GM03348 (cell line): ENCODE measurements around the gene PPP1R13B.
"Not testable (repeated sequence)": the region's sequence is repeated elsewhere in the genome, so short reads cannot be mapped to it uniquely, and the experiment has no call there.

Experiments used
- DNase-seq: peaks from one replicate; pipeline ENCODE4 v3.0.0; 2012; ENCODE audit warnings: low spot score

The PPP1R13B gene, protein sequence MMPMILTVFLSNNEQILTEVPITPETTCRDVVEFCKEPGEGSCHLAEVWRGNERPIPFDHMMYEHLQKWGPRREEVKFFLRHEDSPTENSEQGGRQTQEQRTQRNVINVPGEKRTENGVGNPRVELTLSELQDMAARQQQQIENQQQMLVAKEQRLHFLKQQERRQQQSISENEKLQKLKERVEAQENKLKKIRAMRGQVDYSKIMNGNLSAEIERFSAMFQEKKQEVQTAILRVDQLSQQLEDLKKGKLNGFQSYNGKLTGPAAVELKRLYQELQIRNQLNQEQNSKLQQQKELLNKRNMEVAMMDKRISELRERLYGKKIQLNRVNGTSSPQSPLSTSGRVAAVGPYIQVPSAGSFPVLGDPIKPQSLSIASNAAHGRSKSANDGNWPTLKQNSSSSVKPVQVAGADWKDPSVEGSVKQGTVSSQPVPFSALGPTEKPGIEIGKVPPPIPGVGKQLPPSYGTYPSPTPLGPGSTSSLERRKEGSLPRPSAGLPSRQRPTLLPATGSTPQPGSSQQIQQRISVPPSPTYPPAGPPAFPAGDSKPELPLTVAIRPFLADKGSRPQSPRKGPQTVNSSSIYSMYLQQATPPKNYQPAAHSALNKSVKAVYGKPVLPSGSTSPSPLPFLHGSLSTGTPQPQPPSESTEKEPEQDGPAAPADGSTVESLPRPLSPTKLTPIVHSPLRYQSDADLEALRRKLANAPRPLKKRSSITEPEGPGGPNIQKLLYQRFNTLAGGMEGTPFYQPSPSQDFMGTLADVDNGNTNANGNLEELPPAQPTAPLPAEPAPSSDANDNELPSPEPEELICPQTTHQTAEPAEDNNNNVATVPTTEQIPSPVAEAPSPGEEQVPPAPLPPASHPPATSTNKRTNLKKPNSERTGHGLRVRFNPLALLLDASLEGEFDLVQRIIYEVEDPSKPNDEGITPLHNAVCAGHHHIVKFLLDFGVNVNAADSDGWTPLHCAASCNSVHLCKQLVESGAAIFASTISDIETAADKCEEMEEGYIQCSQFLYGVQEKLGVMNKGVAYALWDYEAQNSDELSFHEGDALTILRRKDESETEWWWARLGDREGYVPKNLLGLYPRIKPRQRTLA

DNA sequence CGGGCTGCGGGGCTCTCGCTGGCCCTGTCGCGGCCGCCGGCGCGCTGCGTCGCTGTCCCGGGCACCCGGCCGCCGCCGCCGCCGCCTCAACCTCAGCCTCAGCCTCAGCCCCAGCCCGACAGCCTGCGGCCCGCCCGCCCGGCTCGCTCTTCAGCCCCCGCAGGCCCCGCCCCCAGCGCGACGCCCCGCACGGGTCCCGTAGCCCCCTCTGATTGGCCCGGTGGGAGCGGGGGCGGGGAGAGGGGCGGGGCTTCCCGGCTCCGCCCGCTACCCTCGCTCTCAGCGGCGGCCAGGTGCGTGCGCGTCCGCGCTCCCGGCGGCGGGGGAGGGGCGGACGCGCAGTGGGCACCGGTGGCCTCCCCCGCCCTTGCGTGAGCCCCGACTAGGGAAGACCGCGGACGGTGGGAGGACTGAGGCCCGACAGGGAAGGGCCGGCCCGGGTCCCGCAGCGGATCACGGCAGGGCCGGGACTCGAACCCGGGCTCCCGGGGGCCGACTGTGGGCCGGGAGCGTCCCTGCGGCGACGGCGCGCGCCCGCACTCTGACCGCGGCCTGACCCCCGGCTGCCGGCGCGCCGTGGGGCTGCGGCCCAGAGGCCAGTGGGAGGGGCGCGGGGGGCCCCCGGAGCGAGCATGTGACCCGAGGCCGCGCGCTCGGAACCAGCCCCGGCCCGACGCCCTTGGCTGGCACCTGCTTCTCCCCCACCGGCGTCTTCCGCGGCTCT is at the start of gene PPP1R13B:
Gene PPP1R13B, minus strand, starts transcription at position 125 of the 724 bp plus-strand sequence. CDS start 268 bp downstream, outside the sequence.
- DNase-seq: peak; percentile 100

DNA sequence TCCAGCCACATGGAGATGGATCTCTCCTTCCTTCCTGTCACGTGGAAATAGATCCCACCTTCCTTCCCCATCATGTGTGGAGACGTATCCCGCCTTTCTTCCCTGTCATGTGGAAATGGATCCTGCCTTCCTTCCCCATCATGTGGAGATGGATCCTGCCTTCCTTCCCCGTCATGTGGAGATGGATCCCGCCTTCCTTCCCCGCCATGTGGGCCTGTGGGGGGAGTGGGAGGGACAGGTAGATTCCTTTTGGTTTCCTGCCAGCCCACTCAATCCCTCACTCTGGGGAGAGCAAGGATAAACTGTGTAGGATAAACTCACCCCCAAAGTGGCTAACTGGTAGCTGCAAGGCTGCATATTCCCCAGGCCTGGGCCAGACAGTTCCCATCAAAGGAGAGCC is 49.2 kb upstream of the PPP1R13B start:
- no peak for DNase-seq

DNA sequence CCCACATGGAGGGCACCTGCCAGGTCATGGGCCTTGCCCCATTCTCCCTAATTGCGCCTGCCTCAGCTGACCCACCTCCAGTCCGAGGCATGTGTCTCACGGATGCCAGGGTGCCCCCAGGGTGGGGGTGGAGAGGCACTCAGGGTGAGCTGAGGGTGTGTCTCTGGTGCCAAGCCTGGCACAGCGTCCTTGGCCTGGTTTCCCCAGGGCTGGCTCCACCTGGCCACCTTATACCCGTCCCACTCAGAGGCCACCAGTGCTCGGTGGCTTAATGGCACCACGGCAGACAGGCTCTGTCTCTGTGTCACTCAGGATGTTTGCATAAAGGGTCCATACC is 47.3 kb upstream of the PPP1R13B start:
- no peak for DNase-seq

DNA sequence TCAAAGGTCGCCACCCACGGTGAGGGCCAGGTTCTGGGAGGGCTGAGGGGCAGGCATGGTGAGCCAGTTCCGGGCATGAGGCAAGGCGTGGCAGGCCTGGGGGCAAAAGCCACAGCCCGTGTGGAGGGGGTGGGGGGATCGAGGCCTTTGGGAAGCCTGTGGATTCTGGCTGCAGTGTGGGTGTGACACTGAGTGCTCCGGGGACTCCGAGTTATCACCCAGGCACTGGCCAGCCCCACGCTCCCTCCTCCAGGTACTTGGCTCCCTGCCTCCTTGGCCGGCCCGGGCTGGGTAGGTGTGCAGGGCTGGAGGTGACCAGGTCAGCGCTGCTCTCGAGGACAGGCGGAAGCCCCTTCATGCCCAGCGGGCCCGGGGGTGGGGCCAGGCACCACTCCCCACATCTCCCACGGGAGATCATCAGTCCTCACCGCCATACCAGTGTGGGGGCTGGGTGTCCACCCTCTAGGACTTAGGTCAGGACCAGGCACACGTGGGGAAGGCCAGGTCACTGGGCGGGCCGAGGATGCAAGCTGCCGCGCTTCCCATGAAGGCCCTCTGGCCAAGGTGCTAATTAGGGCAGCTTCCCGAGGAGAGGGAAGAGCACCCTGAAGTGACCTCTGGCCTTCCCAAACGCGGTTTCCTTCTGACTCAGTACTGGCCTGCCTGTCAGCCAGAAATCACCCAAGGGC is 46.8 kb upstream of the PPP1R13B start:
- DNase-seq: no peak

DNA sequence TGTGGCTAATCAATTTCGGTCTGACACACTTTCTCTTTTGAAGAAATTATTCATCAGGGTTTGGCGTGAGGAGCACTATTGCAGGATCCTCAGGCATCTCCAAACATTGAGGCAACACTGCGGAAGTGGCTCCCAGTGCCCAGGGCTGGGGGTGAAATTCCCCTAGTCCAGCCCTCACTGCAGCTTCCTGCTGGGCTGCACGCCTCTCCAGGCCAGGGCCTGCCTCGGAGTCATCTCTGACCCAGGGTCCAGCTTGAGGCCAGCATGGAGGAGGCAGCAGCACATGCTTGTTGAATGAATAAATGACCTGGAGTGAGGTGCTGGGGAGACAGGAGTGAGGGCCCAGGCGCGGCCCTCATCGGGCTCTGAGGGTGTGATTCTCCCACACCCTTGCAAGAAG is 44.9 kb upstream of the PPP1R13B start:
- no peak for DNase-seq

DNA sequence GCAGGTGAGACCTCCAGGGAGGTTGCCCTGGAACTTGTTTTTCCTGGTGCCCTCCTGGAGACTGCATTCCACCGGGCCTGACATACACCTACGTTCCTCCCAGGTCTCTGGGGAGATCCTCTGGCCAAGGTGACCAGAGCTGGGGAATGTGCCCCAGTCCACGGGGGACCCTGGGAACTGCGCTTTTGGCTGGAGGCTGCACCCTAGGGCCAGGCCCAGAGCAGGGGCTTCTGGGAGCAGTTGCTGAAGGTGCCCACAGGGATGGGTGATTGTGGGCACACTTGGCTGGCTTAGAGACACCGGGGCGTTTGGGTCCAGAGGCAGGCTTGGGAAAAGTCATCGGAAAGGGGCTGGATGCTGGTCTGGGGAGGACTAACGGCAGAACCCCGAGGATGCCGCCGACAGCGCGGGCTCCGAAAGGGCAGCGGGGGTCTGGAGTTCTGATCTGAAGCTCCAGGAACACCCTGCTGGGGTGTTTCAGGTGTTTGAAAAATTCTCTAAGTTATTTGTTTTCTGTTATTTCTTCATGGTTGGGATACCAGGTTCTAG is 44.4 kb upstream of the PPP1R13B start:
- DNase-seq: no peak

DNA sequence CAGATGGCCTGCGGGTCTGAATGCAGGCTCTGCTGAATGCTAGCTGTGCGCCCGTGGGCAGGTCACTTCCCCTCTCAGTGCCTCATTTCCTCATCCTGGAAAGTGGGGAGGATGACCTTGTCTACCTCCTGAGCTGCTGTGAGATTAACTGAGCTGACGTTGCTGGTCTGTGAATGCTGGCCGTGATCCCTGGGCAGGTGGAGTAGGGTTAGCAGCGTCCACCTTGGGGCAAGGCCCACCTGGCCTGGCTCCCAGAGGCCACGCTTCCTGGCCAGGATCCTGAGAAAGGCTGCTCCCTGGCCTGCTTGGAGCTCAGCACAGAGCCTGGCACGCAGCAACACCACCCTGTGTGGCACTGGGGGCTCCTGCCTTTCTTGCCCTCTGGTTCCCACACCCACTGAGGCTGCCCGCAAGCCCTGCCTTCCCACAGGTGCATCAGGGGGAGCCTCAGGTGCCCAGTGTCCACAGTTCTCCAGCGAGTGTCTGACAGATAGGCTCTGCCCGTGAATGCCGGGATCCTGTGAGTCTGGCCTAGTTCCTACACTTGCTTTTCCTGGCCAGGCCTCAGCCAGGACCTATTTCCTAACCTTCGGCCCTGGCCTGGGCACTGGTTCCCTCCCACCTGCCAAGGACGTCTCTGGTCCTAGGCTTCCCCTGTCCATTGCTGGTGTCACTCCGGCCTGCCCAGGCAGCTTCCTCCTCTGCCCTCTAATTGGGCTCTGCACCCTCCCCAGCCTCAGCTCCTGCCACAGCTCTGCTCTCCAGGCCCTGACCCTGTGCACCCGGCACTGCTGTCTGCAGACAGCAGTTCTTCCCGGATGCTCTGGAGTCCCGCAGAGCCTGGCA is 43.7 kb upstream of the PPP1R13B start:
- no peak for DNase-seq

DNA sequence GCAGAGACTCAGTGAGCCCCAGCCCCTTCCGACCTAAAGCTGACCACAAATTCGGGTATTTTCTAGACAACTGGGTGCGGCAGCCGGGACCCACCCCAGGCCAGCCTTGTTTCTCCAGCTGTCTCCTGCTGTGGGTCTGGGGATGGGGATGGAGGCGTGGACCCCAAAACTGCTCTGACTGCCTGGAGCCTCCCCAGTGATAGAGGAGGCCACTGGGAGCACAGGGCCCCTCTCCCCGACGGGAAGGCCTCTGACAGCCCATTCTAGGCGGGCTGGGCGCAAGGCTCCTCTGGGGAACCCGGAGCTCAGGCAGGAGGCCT is 42.6 kb upstream of the PPP1R13B start:
- no peak for DNase-seq

DNA sequence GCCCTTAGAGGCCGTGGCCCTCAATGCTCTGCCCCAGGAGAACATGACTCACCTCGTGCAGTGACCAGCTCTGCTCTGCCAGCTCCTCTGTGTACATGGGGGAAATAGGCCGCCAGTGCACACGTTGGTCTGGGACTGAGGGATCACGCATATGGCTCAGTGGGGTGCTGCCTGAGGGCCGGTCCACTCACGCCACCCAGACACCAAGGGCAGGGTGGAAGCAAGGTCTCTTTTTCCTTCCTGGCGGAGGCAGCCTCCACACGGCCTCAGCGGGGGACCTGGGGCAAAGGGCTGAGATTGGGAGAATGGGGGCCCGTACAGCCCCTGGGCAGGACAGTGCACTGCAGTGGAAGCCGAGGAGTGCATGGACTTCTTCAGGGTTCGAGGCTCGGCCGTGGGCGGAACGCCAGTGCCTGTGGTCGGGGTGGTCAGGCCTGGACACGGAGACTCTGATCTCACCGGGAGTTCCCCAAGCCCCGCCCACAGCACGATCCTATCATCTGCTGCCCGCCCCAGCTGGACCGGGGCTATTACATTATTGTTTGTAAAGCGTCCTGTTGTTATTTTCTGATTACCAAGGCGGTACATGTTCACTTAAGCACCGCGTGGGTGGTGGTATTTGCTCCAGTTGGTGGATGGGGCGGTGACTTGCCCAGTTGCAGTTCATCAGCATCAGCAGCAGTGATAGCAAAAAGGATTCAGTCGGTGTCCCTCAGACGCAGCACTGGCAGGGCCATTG is 42.1 kb upstream of the PPP1R13B start:
- no peak for DNase-seq

DNA sequence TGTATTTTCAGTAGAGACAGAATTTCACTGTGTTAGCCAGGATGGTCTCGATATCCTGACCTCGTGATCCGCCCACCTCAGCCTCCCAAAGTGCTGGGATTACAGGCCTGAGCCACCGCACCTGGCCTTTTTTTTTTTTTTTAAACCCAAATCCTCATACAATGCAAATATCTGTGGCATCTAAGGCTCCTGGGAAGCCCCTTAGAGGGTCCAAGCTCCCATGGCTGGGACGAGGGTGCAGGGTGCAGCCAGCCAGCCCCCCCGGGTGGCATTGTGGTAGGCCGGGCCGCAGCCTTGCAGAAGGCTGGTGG is 41.6 kb upstream of the PPP1R13B start:
- not testable (repeated sequence) for DNase-seq

DNA sequence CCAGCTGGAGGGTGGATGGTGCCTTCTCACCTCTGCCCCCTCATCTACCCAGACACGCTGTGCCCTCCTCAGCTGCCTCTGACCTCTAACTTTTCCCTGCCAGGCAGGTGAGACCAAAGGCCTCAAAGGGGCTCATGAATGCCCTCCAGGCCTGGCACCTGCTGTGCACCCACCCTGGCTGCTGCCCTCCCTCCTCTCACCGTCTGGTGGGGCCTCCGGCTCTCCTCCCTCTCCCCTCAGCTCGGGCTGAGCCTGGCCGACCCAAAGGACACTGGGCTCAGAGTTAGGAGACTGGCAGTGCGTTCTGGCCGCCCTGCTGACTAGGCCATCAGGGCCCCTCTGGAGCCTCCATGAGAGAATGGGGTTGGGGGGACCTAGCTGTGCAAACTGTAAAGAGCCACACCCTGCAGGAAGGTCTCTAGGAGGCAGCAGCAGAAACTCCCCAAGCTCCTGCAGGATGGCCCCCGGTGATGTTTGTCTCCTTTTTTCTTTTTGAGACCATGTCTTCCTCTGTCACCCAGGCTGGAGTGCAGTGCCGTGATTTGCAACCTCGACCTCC is 40.3 kb upstream of the PPP1R13B start:
- no peak for DNase-seq

DNA sequence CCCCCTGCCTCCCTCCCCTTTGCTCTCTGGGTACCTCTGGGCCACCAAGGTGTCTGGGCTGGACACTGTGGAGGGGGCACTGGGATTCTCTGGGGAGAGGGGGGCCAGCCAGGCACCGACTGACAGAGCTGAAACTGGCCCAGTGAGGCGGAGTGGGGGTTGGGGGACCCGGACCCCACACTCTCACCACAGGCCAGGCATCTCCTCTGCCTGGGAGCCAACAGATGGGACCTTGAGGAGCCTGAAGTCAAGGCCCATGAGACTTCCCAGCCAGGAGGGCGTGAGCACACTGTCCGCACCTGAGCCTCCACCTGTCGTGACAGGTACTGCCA is 39.8 kb upstream of the PPP1R13B start:
- DNase-seq: no peak

DNA sequence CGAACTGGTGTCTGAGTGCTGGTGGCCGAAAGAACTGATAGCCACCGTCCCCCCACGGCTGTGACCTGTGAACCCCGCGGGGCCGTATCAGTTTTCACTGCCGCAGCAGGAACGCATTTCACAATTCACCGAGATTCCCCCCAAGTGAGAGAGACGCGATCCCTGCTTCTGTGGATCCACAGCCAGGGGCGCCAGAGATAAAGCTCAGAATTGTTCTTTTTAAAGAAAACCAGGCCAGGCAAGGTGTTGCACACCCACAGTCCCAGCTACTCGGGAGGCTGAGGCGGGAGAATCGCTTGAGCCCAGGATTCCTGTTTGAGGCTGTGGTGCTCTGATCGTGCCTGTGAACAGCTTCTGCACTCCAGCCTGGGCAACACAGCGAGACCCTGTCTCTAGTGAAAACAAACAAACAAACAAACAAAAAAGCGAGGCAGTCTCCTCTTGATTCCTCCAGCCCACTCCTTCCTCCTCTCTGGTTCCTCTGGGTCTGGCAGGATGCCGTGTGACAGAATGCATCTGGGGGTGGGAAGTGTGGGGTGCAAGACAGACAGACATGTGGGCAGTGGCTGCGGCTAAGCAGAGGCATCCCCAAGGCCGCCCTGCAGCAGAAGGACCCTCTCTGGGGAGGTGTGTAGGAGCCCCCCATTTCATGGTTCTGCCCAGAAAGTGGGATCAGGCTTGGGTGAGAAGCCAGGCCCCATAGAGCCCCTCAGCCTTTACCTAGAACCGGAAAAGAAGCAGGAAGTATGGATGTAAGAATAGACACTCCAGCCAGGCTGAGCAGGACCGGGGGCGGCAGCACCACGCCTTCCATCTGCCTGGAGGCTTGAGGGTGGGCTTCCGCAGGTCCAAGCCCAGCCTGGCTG is 39.2 kb upstream of the PPP1R13B start:
- no peak for DNase-seq

DNA sequence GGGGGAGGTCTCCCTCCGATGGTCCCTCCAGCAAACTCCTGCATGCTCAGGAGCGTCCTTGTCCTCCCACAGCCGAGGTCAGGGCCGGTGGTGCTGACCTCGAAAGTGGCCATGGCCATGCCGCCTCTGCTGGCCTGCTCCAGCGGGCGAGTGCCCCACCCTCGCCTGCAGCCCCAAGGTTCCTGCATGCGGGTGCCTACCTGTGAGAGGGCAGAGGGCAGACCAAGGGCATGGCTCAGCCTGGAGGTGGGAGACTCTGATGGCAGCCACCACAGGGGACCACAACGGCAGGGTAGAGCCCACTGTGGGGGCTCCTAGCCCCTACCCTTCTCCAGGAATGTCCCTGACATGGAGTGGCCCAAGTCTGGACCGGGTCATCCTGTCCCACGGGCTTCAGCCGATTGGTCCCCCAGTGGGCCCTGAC is 38.1 kb upstream of the PPP1R13B start:
- DNase-seq: no peak

DNA sequence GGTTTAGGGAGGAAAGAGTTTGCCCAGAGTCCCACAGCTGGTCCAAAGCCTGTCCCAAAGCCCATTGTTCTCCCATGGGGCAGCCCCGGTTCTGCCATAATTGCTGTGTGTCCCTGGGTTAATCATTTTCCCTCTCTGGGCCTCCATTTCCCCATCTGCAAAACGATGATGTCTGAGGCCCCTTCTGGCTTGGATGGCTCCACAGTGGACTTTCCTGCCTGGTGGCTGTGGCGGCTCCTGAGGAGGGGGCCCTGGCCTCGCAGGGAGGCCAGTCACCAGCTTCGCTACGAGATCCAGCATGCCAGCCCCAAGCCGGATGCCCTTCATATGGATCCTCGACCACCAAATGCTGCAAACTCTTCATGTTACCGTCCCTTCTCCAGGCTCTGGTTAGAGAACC is 37.5 kb upstream of the PPP1R13B start:
- DNase-seq: no peak

DNA sequence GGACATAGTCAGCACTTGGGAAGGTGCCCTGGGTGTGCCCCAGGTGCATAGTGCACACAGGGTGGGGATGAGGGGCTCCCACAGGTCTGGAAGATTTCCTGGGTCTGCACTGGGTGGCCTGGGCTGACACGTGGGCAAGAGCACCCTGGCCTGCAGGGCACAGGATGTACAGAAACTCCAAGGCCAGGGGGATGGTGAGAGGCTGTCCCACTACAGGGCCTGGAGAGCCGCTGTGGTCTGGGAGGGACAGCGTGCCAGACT is 35.8 kb upstream of the PPP1R13B start:
- no peak for DNase-seq

DNA sequence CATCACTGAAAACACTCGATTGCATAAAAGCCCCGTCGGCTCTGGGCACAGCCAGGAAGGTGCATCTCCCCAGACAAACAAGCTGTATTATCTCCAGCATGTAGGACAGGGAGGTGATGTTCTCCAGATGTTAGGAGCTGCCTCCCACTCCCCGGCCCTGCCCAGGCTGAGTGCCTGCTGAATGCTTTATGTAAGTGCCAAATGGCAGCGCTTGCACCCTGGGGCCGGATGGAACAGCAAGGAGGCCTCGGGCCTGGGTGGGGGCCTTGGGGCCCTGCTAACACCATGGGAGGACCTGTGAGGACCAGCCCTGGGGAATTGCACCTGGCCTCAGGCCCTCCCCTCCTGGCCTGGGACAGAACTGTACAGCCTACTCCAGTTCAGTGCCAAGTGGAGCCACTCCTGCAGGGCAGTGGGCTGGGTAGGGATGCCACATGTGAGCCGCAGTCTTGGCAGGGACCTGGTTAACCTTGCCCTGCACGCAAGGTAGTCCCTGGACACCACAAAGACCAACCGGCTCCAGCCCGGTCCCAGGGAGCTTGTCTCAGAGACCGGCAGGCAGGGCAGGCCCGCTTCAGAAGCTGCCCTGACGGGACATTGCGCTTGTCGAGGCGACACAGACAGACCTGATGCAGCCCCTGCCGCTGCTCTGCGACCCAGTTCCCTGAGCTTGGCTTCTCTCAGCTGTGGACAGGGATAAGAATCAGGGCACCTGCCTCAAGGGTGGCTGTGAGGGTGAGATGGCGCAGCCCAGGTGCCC is 35.3 kb upstream of the PPP1R13B start:
- DNase-seq: no peak
